HCT116 (cell line): Measurements from ENCODE around the gene ZSCAN1. TPM values are rescaled to one million over a fixed set of nuclear protein-coding genes. Genes with fewer than 3 reads are reported as not detected.

ENCODE experiments used
- ATAC-seq: fragments of 200-7000 bp; cut with Tn5 transposase; 2 replicates; pipeline ENCODE4 v1.9.1; 2020; ENCODE audit warnings: mild to moderate bottlenecking, moderate library complexity
- BruUV-seq: library from RNA; stranded (reverse); fragments of 400-500 nt; replicated peaks from 2 replicates; lab custom pipeline; 2021; lab: Mats Ljungman, UMichigan
- CTCF ChIA-PET: fragments of 300-600 bp; sonication (Branson Sonifier 250); formaldehyde crosslinking; loops from one replicate; lab custom pipeline; 2021; ENCODE audit warnings: antibody characterized with exemption; lab: Charles Lee
- POLR2A ChIA-PET: fragments of 300-600, 350-600 bp; sonication (Branson Sonifier 250); formaldehyde crosslinking; loops from one replicate; lab custom pipeline; 2021; ENCODE audit warnings: antibody characterized with exemption; lab: Charles Lee
- RAD21 ChIA-PET, 2 experiments: fragments of 300-600 bp; sonication (Branson Sonifier 250); formaldehyde crosslinking; loops; one replicate each; lab custom pipeline; 2023; ENCODE audit warnings: low total read pairs in 2 of 2; ENCODE audit not compliant: uncharacterized antibody in 2 of 2, unreplicated experiment in 2 of 2, low non-redundant PET in 1 of 2; lab: Charles Lee
- DNase-seq: peaks from one replicate; pipeline ENCODE4 v3.0.0-alpha.2; 2010; ENCODE audit warnings: low read depth, low spot score
- H2AFZ ChIP-seq: fragments of 200-600 bp; shearing (Covaris generic), sonication (generic); 2 replicates; pipeline ENCODE4 v1.6.1; 2017; ENCODE audit warnings: low read depth, mixed run types, mixed read lengths, antibody characterized with exemption, low read length; ENCODE audit not compliant: poor library complexity, severe bottlenecking
- H3K27ac ChIP-seq: 2 replicates; pipeline ENCODE4 v1.5.1; 2012; ENCODE audit warnings: low read depth, low read length
- H3K27me3 ChIP-seq: fragments of 200-600 bp; sonication (generic); 2 replicates; pipeline ENCODE4 v1.6.1; 2016; ENCODE audit warnings: mixed run types, low read length, mixed read lengths; ENCODE audit not compliant: insufficient read depth
- H3K36me3 ChIP-seq, 2 experiments: fragments of 200-500 bp in 1 of 2; fragments of 200-600 bp in 1 of 2; sonication (Bioruptor generic) in 1 of 2; sonication (generic) in 1 of 2; 2 replicates each; pipeline versions ENCODE4 v1.5.1 to v1.6.1; 2014 to 2016; ENCODE audit warnings: low read length in 2 of 2, inconsistent platforms in 1 of 2, mixed read lengths in 1 of 2, mixed run types in 1 of 2; ENCODE audit not compliant: insufficient read depth in 2 of 2, control insufficient read depth in 1 of 2
- H3K4me1 ChIP-seq, 2 experiments: fragments of 200-600 bp in 1 of 2; sonication (generic) in 1 of 2; 2 replicates each; pipeline versions ENCODE4 v1.5.1 to v1.6.1; 2012 to 2017; ENCODE audit warnings: low read length in 2 of 2, inconsistent platforms in 1 of 2, mild to moderate bottlenecking in 1 of 2, mixed read lengths in 1 of 2, mixed run types in 1 of 2, moderate library complexity in 1 of 2; ENCODE audit not compliant: insufficient read depth in 2 of 2, control insufficient read depth in 1 of 2
- H3K4me2 ChIP-seq: fragments of 200-600 bp; sonication (generic); 2 replicates; pipeline ENCODE4 v1.6.1; 2017; ENCODE audit warnings: mixed run types, low read length, mixed read lengths
- H3K4me3 ChIP-seq, 2 experiments: fragments of 200-600 bp in 1 of 2; sonication (generic) in 1 of 2; replicated peaks in 1 of 2; 2 replicates each; pipeline ENCODE4 v1.5.1; 2011 to 2016; ENCODE audit warnings: low read length in 2 of 2, control low read depth in 1 of 2, low read depth in 1 of 2, mild to moderate bottlenecking in 1 of 2, mixed read lengths in 1 of 2, mixed run types in 1 of 2
- H3K79me2 ChIP-seq: fragments of 200-600 bp; sonication (generic); 2 replicates; pipeline ENCODE4 v1.6.1; 2017; ENCODE audit warnings: mild to moderate bottlenecking, mixed run types, low read length, moderate library complexity, mixed read lengths; ENCODE audit not compliant: insufficient read depth
- H3K9ac ChIP-seq: fragments of 200-600 bp; sonication (generic); 2 replicates; pipeline ENCODE4 v1.6.1; 2016; ENCODE audit warnings: low read length, mixed read lengths
- H3K9me2 ChIP-seq: fragments of 200-600 bp; sonication (generic), shearing (Covaris generic); 2 replicates; pipeline ENCODE4 v1.6.1; 2017; ENCODE audit warnings: mixed run types, mild to moderate bottlenecking, moderate library complexity; ENCODE audit not compliant: insufficient read depth
- H3K9me3 ChIP-seq, 2 experiments: fragments of 200-500 bp in 1 of 2; fragments of 200-600 bp in 1 of 2; sonication (Bioruptor generic) in 1 of 2; sonication (generic) in 1 of 2; 2 replicates each; pipeline ENCODE4 v1.6.1; 2014 to 2017; ENCODE audit warnings: low read length in 2 of 2, mixed read lengths in 2 of 2, inconsistent platforms in 1 of 2, low read depth in 1 of 2, mild to moderate bottlenecking in 1 of 2, mixed run types in 1 of 2, moderate library complexity in 1 of 2; ENCODE audit not compliant: control insufficient read depth in 1 of 2, insufficient read depth in 1 of 2
- H4K20me1 ChIP-seq: fragments of 200-600 bp; sonication (generic), shearing (Covaris generic); 2 replicates; pipeline ENCODE4 v1.6.1; 2017; ENCODE audit warnings: mixed run types, mild to moderate bottlenecking, moderate library complexity; ENCODE audit not compliant: insufficient read depth
- CBX3 ChIP-seq: IDR thresholded peaks from 2 replicates; pipeline ENCODE4 v1.6.1; 2012; ENCODE audit warnings: low read depth
- CEBPB ChIP-seq: IDR thresholded peaks from 2 replicates; pipeline ENCODE4 v1.6.1; 2012; ENCODE audit warnings: low read depth
- CTCF ChIP-seq, 3 experiments: fragments of 200-600 bp in 1 of 3; sonication (generic) in 1 of 3; IDR thresholded peaks in 2 of 3; conservative IDR thresholded peaks in 1 of 3; 2 replicates each; pipeline ENCODE4 v1.5.1; 2012 to 2017; ENCODE audit warnings: low read depth in 2 of 3, low read length in 2 of 3, antibody characterized with exemption in 1 of 3, borderline replicate concordance in 1 of 3, control low read depth in 1 of 3, mild to moderate bottlenecking in 1 of 3, mixed read lengths in 1 of 3, mixed run types in 1 of 3, moderate library complexity in 1 of 3; ENCODE audit not compliant: insufficient read depth in 1 of 3
- EGR1 ChIP-seq: IDR thresholded peaks from 2 replicates; pipeline ENCODE4 v1.6.1; 2012; ENCODE audit warnings: low read depth
- ELF1 ChIP-seq: IDR thresholded peaks from 2 replicates; pipeline ENCODE4 v1.6.1; 2012; ENCODE audit warnings: low read depth, borderline replicate concordance
- EZH2 ChIP-seq: fragments of 200-600 bp; sonication (generic); IDR thresholded peaks from 2 replicates; pipeline ENCODE4 v1.6.1; 2017; ENCODE audit warnings: antibody characterized with exemption, mixed run types
- FOSL1 ChIP-seq: IDR thresholded peaks from 2 replicates; pipeline ENCODE4 v1.6.1; 2012; ENCODE audit warnings: low read depth
- JUND ChIP-seq: IDR thresholded peaks from 2 replicates; pipeline ENCODE4 v1.6.1; 2012
- POLR2A ChIP-seq: IDR thresholded peaks from 2 replicates; pipeline ENCODE4 v1.7.0; 2011; ENCODE audit warnings: borderline replicate concordance; ENCODE audit not compliant: insufficient read depth, insufficient read length; ENCODE audit errors: extremely low read depth
- SIN3A ChIP-seq: IDR thresholded peaks from 2 replicates; pipeline ENCODE4 v1.6.1; 2012; ENCODE audit warnings: low read depth
- SP1 ChIP-seq: IDR thresholded peaks from 2 replicates; pipeline ENCODE4 v1.6.1; 2012; ENCODE audit warnings: low read depth
- SRF ChIP-seq: IDR thresholded peaks from 2 replicates; pipeline ENCODE4 v1.6.1; 2012; ENCODE audit warnings: low read depth
- TCF7L2 ChIP-seq: IDR thresholded peaks from 2 replicates; pipeline ENCODE4 v1.7.0; 2011; ENCODE audit warnings: borderline replicate concordance, inconsistent platforms; ENCODE audit not compliant: insufficient read depth, insufficient read length; ENCODE audit errors: extremely low read depth
- YY1 ChIP-seq: IDR thresholded peaks from 2 replicates; pipeline ENCODE4 v1.6.1; 2011; ENCODE audit warnings: low read length, low read depth, moderate library complexity, mild to moderate bottlenecking; ENCODE audit not compliant: insufficient replicate concordance; ENCODE audit errors: extremely low read depth
- ZFX ChIP-seq: fragments of 450-650 bp; IDR thresholded peaks from 2 replicates; pipeline ENCODE4 v1.6.1; 2017
- intact Hi-C: fragments of 100-400 bp; cut with micrococcal nuclease; formaldehyde crosslinking; loops from 2 replicates; pipeline ENCODE4 v1.10.0; 2022
- total RNA-seq: library from RNA; stranded (reverse); gene quantifications from one replicate; pipeline ENCODE4 v1.2.1, GENCODE V29; 2021; ENCODE audit not compliant: unreplicated experiment
- TF ChIP-seq, protein P1 (sequence below): IDR thresholded peaks from 2 replicates; pipeline ENCODE4 v1.6.1; 2012
- TF ChIP-seq, protein P2 (sequence below): IDR thresholded peaks from 2 replicates; pipeline ENCODE4 v1.6.1; 2012; ENCODE audit warnings: low read depth

The ZSCAN1 gene
- total RNA-seq, 1 experiment from 2014 or later: not detected

DNA sequence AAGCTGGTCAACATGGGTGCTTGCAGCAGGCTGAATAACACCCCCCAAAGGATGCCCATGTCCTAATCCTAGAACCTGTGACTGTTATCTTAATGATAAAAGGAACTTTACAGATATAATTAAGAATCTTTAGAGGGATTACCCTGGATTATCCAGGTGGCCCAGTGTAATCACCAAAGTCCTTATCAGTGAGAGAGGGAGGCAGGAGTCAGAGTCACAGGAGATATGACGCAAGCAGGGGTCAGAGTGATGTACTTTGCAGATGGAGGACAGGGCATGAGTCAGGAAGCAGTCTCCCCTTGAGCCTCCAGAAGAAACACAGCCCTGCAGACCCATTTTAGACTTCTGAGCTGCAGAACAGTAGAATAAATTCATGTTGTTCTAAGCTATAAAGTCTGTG, 41.0 kb upstream of the ZSCAN1 start:
- Histone ChIP-seq H3K9me2 (no peaks in the 10 kb centered on the region), H3K9me3 (peaks cover 0 to 34% of the 10 kb centered on the region in 2 experiments; a peak in 2 of 4 replicates), H3K9ac (no peak overlapping the region), H3K4me2 (no peak overlapping the region), H3K4me3 (no peak overlapping the region), H2AFZ (no peak overlapping the region)
- no peak for ATAC-seq
- ChIA-PET CTCF (no interaction called here), RAD21 (no interaction called here)
- TF ChIP-seq SIN3A: no peak
- TF ChIP-seq POLR2A: no peak
- no peak for TF ChIP-seq EZH2
- TF ChIP-seq ELF1: no peak
- TF ChIP-seq CBX3: no peak
- TF ChIP-seq, protein P1, sequence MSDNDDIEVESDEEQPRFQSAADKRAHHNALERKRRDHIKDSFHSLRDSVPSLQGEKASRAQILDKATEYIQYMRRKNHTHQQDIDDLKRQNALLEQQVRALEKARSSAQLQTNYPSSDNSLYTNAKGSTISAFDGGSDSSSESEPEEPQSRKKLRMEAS: no peak
- no peak for TF ChIP-seq SP1
- no peak for TF ChIP-seq ZFX
- no peak for TF ChIP-seq FOSL1
- TF ChIP-seq EGR1: no peak
- TF ChIP-seq, all 23 proteins: peak for 0
- H3K79me2 ChIP-seq: no peaks in the 10 kb centered on the region
- H4K20me1 ChIP-seq: no peaks in the 10 kb centered on the region
- intact Hi-C loops: no loop called here
- no TSS peak for BruUV-seq
- H3K36me3 ChIP-seq: no peaks in the 10 kb centered on the region
- H3K27ac ChIP-seq: no peak overlapping the region
- H3K27me3 ChIP-seq: no peaks in the 10 kb centered on the region
- H3K4me1 ChIP-seq: no peaks in the 10 kb centered on the region
- POLR2A ChIA-PET: no interaction called here
- no peak for DNase-seq

GRCh38 chr19:58000677-58001076, 33.1 kb upstream of the ZSCAN1 start:
- ChIA-PET RAD21 (no interaction called here), CTCF (no interaction called here), POLR2A (no interaction called here)
- H3K79me2 ChIP-seq: no peaks in the 10 kb centered on the region
- ATAC-seq: no peak
- no peaks in the 10 kb centered on the region for H4K20me1 ChIP-seq
- no peaks in the 10 kb centered on the region for H3K36me3 ChIP-seq
- H3K27ac ChIP-seq: no peak overlapping the region
- intact Hi-C loops: no loop called here
- H3K9me3 ChIP-seq: peaks cover 0 to 17% of the 10 kb centered on the region in 2 experiments; a peak in 2 of 4 replicates
- no peaks in the 10 kb centered on the region for H3K27me3 ChIP-seq
- H2AFZ ChIP-seq: no peak overlapping the region
- no peak overlapping the region for H3K9ac ChIP-seq
- no TSS peak for BruUV-seq
- DNase-seq: no peak
- no peak overlapping the region for H3K4me3 ChIP-seq
- H3K4me1 ChIP-seq: no peaks in the 10 kb centered on the region
- no peak overlapping the region for H3K4me2 ChIP-seq
- H3K9me2 ChIP-seq: no peaks in the 10 kb centered on the region
- TF ChIP-seq EGR1 (no peak), SP1 (no peak), JUND (no peak), CEBPB (no peak), ZFX (no peak), TCF7L2 (no peak), SRF (no peak), EZH2 (no peak), FOSL1 (no peak), YY1 (no peak), CTCF (IDR thresholded peaks at IDR 0.05 in 2 of 3, conservative IDR thresholded peaks at IDR 0.05 in 1 of 3; ENCODE audit: borderline replicate concordance in 1 of 3, insufficient read depth in 1 of 3, low read depth in 2 of 3, low read length in 2 of 3) (no peak)
- TF ChIP-seq, protein P2, sequence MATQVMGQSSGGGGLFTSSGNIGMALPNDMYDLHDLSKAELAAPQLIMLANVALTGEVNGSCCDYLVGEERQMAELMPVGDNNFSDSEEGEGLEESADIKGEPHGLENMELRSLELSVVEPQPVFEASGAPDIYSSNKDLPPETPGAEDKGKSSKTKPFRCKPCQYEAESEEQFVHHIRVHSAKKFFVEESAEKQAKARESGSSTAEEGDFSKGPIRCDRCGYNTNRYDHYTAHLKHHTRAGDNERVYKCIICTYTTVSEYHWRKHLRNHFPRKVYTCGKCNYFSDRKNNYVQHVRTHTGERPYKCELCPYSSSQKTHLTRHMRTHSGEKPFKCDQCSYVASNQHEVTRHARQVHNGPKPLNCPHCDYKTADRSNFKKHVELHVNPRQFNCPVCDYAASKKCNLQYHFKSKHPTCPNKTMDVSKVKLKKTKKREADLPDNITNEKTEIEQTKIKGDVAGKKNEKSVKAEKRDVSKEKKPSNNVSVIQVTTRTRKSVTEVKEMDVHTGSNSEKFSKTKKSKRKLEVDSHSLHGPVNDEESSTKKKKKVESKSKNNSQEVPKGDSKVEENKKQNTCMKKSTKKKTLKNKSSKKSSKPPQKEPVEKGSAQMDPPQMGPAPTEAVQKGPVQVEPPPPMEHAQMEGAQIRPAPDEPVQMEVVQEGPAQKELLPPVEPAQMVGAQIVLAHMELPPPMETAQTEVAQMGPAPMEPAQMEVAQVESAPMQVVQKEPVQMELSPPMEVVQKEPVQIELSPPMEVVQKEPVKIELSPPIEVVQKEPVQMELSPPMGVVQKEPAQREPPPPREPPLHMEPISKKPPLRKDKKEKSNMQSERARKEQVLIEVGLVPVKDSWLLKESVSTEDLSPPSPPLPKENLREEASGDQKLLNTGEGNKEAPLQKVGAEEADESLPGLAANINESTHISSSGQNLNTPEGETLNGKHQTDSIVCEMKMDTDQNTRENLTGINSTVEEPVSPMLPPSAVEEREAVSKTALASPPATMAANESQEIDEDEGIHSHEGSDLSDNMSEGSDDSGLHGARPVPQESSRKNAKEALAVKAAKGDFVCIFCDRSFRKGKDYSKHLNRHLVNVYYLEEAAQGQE: no peak
- TF ChIP-seq, protein P1: no peak
